Pancreas (tissue), 10 donors: ENCODE measurements around the gene CSMD2. TPM values are rescaled to one million over a fixed set of nuclear protein-coding genes. Genes with fewer than 3 reads are reported as not detected.

Experiments used
- ATAC-seq, 4 donors: fragments of 200-7000 bp; cut with Tn5 transposase; one replicate each; pipeline versions ENCODE4 v1.8.0 to v1.9.1; 2020; ENCODE audit warnings: mild to moderate bottlenecking in 4 of 4, moderate library complexity in 4 of 4
- DNase-seq, 6 donors: peaks; one replicate each; pipeline ENCODE4 v3.0.0-alpha.2; 2020
- FAIRE-seq: peaks from 2 replicates; lab custom pipeline; 2012; peaks lifted over from hg19 to GRCh38; lab: Jason Lieb, UNC
- H3K27ac ChIP-seq, 4 donors: fragments of 200-600 bp; sonication (generic); 1 replicate in 3 of 4; 2 replicates in 1 of 4; pipeline versions ENCODE4 v1.5.0 to v1.8.0; 2020
- H3K27me3 ChIP-seq, 4 donors: fragments of 200-600 bp; one replicate each; pipeline ENCODE4 v1.8.0; 2021
- H3K36me3 ChIP-seq, 3 donors: fragments of 200-600 bp; sonication (generic) in 1 of 3; one replicate each; pipeline versions ENCODE4 v1.5.0 to v1.8.0; 2020 to 2021
- H3K4me1 ChIP-seq, 3 donors: fragments of 200-600 bp; one replicate each; pipeline ENCODE4 v1.8.0; 2021
- H3K4me3 ChIP-seq, 4 donors: fragments of 200-600 bp; sonication (generic) in 2 of 4; one replicate each; pipeline versions ENCODE4 v1.5.0 to v1.8.0; 2020 to 2021
- H3K9me3 ChIP-seq, 4 donors: fragments of 200-600 bp; one replicate each; pipeline ENCODE4 v1.8.0; 2021
- CTCF ChIP-seq, 4 donors: fragments of 200-600 bp; sonication (generic) in 3 of 4; IDR thresholded peaks; one replicate each; pipeline versions ENCODE4 v1.5.0 to v1.8.0; 2021; ENCODE audit warnings: antibody characterized with exemption in 4 of 4
- WGBS, 2 donors: extraction: QIAGEN DNeasy Blood & Tissue Kit; methylation state at CpG; one replicate each; pipeline ENCODE4 v1.1.7; 2013; 5-methylcytosine and 5-hydroxymethylcytosine counted together
- intact Hi-C, 3 donors: fragments of 100-400 bp; cut with DNase I; formaldehyde crosslinking; loops; one replicate each; pipeline versions ENCODE4 v1.11.1 to v1.14.2; 2022
- polyA plus RNA-seq, 2 donors: library from polyadenylated mRNA; stranded (reverse); fragments of 200-250 nt; gene quantifications; one replicate each; pipeline ENCODE4 v1.2.3, GENCODE V29; 2013
- total RNA-seq, 6 donors: library from RNA; stranded (reverse); fragmentation: NEBNext Ultra II Directional in 4 of 6; extraction: Animal tissue kit (Norgen Biotek cat#: 25700) in 4 of 6; gene quantifications; one replicate each; pipeline versions ENCODE4 v1.2.1 to v1.2.4, GENCODE V29; 2021 to 2023
- donor health status: healthy with polysubstance abuse.
- donor health status: DM: no; HTN: no; CAD: no; lungs with moderate emphysema.
- donor health status: DM: no; HTN: no; CAD: no.
- donor health status: control.
- donor health status: control.
- donor health status: Bipolar disorder and iron deficiency.
- donor health status: DM: yes; HTN: yes; CAD: no.
- donor health status: DM: no; HTN: no; CAD: no.
- donor health status: DM: no; HTN: no; CAD: no.
- donor health status: DM: yes; HTN: yes; CAD: no.

CSMD2 gene
- total and polyA plus RNA-seq, 8 donors: 0.04 to 2.0 (median 0.36) TPM

DNA sequence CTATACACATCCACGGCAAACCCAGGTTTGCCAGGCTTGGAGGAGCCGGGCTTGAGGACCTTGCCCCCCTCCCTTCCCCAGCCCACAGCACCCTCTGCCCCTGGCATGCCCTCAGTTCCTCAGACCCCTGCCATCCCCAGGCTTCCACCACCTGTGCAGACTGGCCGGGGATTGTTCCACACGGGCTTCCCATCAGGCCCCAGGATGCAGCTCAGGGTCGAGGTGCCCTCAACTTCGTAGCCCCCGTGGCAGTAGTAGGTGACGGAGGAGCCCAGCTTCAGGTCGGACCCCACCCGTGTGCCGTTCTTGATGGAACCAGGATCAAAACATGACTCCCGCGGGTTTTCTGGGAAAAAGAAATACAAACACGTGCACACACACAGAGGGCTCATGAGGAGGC lies 528.8 kb downstream of the CSMD2 start:
- WGBS, 2 donors: 85 to 91% methylated on average over 14 of the region's 14 CpGs
- no peak for FAIRE-seq

DNA sequence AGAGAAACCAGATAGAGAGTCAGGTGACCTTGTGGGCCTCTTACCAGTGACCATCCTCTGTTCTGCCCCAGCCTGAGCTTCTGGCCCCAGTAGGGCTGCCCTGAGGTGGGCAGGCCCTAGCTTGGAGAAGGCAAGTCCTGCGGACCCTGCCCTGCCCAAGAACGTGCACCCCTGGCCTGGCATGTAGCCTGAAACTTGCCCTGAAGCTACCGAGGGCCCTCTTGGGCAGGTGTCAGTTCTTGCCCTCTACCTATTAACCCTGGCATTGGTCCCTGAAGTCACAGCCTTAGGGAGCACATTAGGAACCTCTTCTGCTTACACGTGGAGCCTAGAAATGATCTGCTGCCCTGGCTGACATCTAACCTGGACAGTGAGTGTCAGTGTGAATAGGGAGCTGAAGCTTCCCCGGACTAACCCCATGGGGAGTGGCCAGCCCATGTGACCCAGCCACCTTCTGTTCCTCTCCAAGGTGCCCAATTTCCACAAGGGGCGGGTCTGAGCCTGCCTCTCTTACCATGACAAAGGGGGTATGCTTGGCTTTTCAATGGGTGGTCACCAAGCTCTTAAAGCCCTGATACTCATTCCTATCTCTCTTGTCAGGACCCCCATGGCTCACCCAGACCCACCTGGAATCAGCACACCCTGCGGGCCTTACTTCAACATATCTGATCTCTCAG lies 529.6 kb downstream of the CSMD2 start:
- DNase-seq (no peak), FAIRE-seq (no peak), ATAC-seq (no peak)
- Histone ChIP-seq H3K4me3 (no peak overlapping the region), H3K9me3 (no peaks in the 10 kb centered on the region), H3K36me3 (no peaks in the 10 kb centered on the region), H3K27me3 (no peaks in the 10 kb centered on the region), H3K27ac (no peak overlapping the region), H3K4me1 (no peaks in the 10 kb centered on the region)
- intact Hi-C loops: loop anchor here in 1 of 3 donors (10.0 kb wide), 1 partner anchor 529 kb away; the partner anchor contains the start of gene CSMD2
- no peak for TF ChIP-seq CTCF (IDR thresholded peaks at IDR 0.05)
- 59 to 64% methylated on average over 7 of the region's 7 CpGs for WGBS, 2 donors

More for the DNA sequence above, 528.8 kb downstream of the CSMD2 start:
- Histone ChIP-seq H3K4me3 (no peak overlapping the region), H3K36me3 (no peaks in the 10 kb centered on the region), H3K27ac (no peak overlapping the region), H3K27me3 (no peaks in the 10 kb centered on the region), H3K4me1 (no peaks in the 10 kb centered on the region), H3K9me3 (no peaks in the 10 kb centered on the region)
- TF ChIP-seq CTCF (IDR thresholded peaks at IDR 0.05): no peak
- DNase-seq (no peak), ATAC-seq (no peak)
- intact Hi-C loops: loop anchor here in 1 of 3 donors (10.0 kb wide), 1 partner anchor 529 kb away; the partner anchor contains the start of gene CSMD2

DNA sequence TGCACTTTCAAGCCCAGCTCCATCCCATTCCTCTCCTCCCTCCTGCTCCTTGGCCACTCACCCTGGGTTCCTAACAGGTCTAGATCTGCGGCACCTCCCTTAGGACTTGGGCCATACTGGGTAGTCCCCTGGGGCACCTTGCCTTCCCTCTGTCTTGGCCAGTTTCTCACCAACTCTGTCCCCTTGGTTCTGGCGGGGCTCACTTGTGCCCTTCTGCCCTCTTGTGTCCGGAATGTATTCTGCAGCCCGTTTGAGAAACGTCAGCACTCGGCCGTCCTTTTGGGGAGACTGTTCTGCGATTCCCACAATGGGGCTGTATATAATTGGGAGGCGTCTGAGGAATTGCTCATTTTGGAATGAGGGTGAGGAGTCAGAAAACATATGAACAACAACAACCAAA lies 530.2 kb downstream of the CSMD2 start:
- no peaks in the 10 kb centered on the region for H3K9me3 ChIP-seq
- FAIRE-seq (no peak), ATAC-seq (peak; percentile 52 to 78 (median 73)), DNase-seq (peak in 4 of 6 donors; percentile 32 to 60 (median 46))
- H3K27ac ChIP-seq: no peak overlapping the region
- 14 to 22% methylated on average over 9 of the region's 9 CpGs for WGBS, 2 donors
- peak; percentile 33 to 48 (median 44) for TF ChIP-seq CTCF (IDR thresholded peaks at IDR 0.05)
- no peaks in the 10 kb centered on the region for H3K27me3 ChIP-seq
- no peaks in the 10 kb centered on the region for H3K36me3 ChIP-seq
- no peaks in the 10 kb centered on the region for H3K4me1 ChIP-seq
- H3K4me3 ChIP-seq: no peak overlapping the region
- intact Hi-C loops: loop anchor here in 1 of 3 donors (10.0 kb wide), 1 partner anchor 530 kb away; the partner anchor contains the start of gene CSMD2

GRCh38 chr1:33634143-33634542 lies 530.9 kb downstream of the CSMD2 start:
- 87 to 91% methylated on average over 5 of the region's 5 CpGs for WGBS, 2 donors
- no peaks in the 10 kb centered on the region for H3K36me3 ChIP-seq
- no peak overlapping the region for H3K4me3 ChIP-seq
- no peak overlapping the region for H3K27ac ChIP-seq
- DNase-seq (no peak), ATAC-seq (no peak), FAIRE-seq (no peak)
- intact Hi-C loops: loop anchor here in 1 of 3 donors (10.0 kb wide), 1 partner anchor 531 kb away; the partner anchor contains the start of gene CSMD2
- H3K27me3 ChIP-seq: no peaks in the 10 kb centered on the region
- no peak for TF ChIP-seq CTCF (IDR thresholded peaks at IDR 0.05)
- H3K4me1 ChIP-seq: no peaks in the 10 kb centered on the region
- no peaks in the 10 kb centered on the region for H3K9me3 ChIP-seq
